Thoracic aorta endothelial cell (primary cell): Measurements from ENCODE around the gene OR7G3. TPM values are rescaled to one million over a fixed set of nuclear protein-coding genes. Genes with fewer than 3 reads are reported as not detected.

Experiments used
- small RNA-seq: library from RNA; depleted of rRNA; stranded (forward); fragments of <200 nt; gene quantifications from one replicate; pipeline ENCODE3, GENCODE V24; 2012
- total RNA-seq: library from RNA; depleted of rRNA; stranded (reverse); fragments of >200 nt; gene quantifications from 2 replicates; pipeline ENCODE4 v1.2.3, GENCODE V29; 2012

Gene OR7G3
- not detected in 2 replicates for total RNA-seq

GRCh38 chr19:9126900-9127405, at the start of gene OR7G3:
Gene OR7G3, minus strand, starts transcription at chr19:9126950. Its CDS starts 0 bp downstream, at chr19:9126950.

GRCh38 chr19:9140159-9140874, 13.6 kb upstream of the OR7G3 start, which contains the start of gene ZNF317:
Gene ZNF317, plus strand, starts transcription at chr19:9140397. Its CDS starts 15,620 bp downstream, at chr19:9156017.

DNA sequence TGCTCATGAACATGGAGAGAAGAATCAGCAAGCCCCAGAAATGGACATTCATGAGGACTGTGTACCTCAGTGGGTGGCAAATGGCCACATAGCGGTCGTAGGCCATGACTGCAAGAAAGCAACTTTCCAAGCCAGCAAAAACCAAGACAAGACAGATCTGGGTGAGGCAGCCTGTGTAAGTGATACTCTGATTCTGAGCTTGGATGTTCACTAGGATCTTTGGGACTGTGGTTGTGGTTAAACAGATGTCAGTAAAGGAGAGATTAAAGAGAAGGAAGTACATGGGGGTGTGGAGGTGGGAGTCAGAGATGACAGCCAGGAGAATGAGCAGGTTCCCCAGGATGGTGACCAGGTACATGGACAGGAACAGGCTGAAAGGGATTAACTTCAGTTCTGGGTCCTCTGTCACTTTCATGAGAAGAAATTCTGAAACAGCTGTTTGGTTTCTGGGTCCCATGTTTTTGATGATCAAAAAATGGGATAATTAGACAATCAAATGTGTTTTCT, 11.4 kb downstream of the OR7G3 start, which contains the start of gene OR7G1:
TSS of gene OR7G1 (minus strand) at position 457 of the 507 bp plus-strand sequence. CDS start at position 457, 0 bp downstream.

DNA sequence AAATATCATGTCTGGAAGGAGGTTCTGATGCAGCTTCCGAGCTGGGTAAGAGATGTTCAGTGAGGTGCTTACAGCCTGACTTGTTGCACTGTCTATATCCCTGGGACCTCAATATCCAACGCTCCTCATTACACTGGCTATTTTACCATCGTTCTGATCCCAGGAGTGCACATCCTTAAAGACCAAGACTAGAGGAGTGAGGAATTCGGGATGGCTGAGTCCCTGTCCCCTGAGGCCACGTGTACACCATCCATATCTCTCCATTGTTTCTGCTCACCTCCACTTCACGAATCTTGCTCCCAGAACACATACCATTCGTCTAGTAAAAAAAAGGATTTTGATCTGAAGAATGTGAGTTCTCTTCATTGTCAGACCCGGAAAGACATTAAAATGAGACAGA, 19.4 kb downstream of the OR7G3 start, which contains the start of gene OR7G2:
TSS of gene OR7G2 (minus strand) at position 101 of the 400 bp plus-strand sequence. CDS start 4,232 bp downstream, outside the sequence.

DNA sequence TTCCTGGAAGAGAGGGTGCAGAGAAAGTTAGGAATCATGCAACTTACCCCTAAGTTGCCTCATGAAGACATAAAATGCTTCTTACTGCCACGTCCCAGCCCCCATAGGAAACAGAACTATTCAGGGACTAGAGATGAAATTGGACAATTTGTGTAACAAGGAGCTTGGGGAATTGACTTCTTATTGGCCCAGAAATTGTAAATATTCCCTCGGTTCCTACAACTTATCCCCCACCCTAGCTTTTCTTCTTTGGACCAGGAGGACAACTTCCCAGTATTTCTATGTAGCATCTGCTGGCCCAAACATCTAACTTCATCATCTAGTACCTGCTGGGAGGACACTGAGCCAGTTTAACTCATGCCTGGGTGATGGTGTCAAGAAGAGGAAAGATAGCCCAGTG, 40.0 kb downstream of the OR7G3 start, which contains the start of gene OR1M1:
TSS of gene OR1M1 (plus strand) at position 301 of the 400 bp plus-strand sequence. CDS start 6,184 bp downstream, outside the sequence.

Small RNA genes within 50 kb of the gene (small RNA-seq; reads per million reads assigned to genes)
- gene OR1M4P: not detected

Other genes starting within 250 kb of the OR7G3 start
- gene MUC16, start 116.5 kb downstream of the OR7G3 start, total RNA-seq: not detected in 2 replicates
- gene OR1M1, start 39.9 kb downstream of the OR7G3 start, total RNA-seq: not detected in 2 replicates
- 0.14 TPM in 1 of 2 replicates, not detected in the other for gene OR7G2, start 19.5 kb downstream of the OR7G3 start, total RNA-seq
- not detected in 2 replicates for gene OR7G1, start 11.2 kb downstream of the OR7G3 start, total RNA-seq
- gene ZNF317, start 13.4 kb upstream of the OR7G3 start, total RNA-seq: 23.0 and 25.1 TPM in 2 replicates
- gene OR7D2, start 52.0 kb upstream of the OR7G3 start, total RNA-seq: 0.22 and 0.27 TPM in 2 replicates
- not detected in 2 replicates for gene OR7D4, start 92.6 kb upstream of the OR7G3 start, total RNA-seq
- gene OR7E24, start 124.0 kb upstream of the OR7G3 start, total RNA-seq: not detected in 2 replicates
- gene ZNF699, start 182.9 kb upstream of the OR7G3 start, total RNA-seq: 6.0 and 7.7 TPM in 2 replicates
- gene ZNF559, start 197.2 kb upstream of the OR7G3 start, total RNA-seq: 16.4 and 17.4 TPM in 2 replicates
- 0.65 and 0.66 TPM in 2 replicates for gene ZNF177, start 236.1 kb upstream of the OR7G3 start, total RNA-seq